HS-27A (cell line): ENCODE measurements around the gene MAMSTR.

Experiments used
- DNase-seq: peaks from one replicate; pipeline ENCODE4 v3.0.0-alpha.2; 2012; ENCODE audit warnings: low read depth, missing footprints

Gene MAMSTR

GRCh38 chr19:48663667-48664066, 55.9 kb downstream of the MAMSTR start:
- DNase-seq, result no peak
